Omental fat pad (tissue), 4 donors: ENCODE data around the gene AGMAT. TPM values are rescaled to one million over a fixed set of nuclear protein-coding genes. Genes with fewer than 3 reads are reported as not detected.

Experiments
- ATAC-seq: fragments of 150-250 bp; one replicate; pipeline ENCODE4 v1.9.1; 2016; ENCODE audit warnings: mild to moderate bottlenecking, moderate library complexity; ENCODE audit not compliant: low FRiP score
- DNase-seq: peaks from one replicate; pipeline ENCODE4 v3.0.0-alpha.2; 2019; ENCODE audit warnings: low spot score
- total RNA-seq, 4 donors: library from RNA; depleted of rRNA; stranded (reverse); fragments of >200 nt; gene quantifications; one replicate each; pipeline ENCODE4 v1.1.0, GENCODE V29; 2016
- TF ChIP-seq, protein P1 (sequence below), 3 donors: fragments of 450-650 bp; IDR thresholded peaks; one replicate each; pipeline ENCODE4 v1.5.1; 2016 to 2017; ENCODE audit warnings: antibody characterized with exemption in 3 of 3, mild to moderate bottlenecking in 3 of 3, moderate library complexity in 2 of 3

AGMAT gene
- total RNA-seq, 4 donors from 2014 or later = 0.24 to 0.65 (median 0.44) TPM; not detected in 1

DNA sequence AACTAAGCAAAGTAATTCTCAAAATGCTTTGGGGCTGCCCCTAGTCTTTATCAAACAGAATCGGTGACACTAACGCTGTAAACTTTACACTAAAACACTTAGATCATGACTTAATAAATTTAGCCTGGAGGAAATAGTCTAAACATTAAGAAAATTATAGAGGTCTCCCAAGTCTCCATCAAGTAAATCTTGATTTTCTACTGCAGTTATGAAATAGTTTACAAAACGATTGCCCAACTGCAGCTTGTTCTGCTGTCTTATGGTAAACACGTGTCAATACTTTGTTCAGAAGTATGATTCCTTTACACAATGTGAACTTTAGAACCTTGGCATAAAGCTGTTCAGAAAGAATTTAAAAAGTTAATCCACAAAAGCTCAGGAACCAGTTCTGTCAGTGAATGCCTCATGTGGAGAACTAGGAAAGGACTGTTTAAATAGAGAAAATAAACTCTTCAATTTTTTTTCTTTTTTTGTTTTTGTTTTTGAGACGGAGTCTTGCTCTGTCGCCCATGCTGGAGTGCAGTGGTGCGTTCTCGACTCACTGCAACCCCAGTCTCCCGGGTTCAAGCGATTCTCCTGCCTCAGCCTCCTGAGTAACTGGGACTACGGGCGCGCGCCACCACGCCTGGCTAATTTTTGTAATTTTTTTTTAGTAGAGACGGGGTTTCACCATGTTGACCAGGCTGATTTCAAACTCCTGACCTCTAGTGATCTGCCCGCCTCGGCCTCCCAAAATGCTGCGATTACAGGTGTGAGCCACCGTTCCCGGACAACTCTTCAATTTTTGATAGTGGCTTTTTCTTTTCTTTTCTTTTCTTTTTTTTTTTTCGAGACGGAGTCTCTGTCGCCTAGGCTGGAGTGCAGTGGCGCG is 34.0 kb upstream of the AGMAT start:
- ATAC-seq (no peak), DNase-seq (no peak)

DNA sequence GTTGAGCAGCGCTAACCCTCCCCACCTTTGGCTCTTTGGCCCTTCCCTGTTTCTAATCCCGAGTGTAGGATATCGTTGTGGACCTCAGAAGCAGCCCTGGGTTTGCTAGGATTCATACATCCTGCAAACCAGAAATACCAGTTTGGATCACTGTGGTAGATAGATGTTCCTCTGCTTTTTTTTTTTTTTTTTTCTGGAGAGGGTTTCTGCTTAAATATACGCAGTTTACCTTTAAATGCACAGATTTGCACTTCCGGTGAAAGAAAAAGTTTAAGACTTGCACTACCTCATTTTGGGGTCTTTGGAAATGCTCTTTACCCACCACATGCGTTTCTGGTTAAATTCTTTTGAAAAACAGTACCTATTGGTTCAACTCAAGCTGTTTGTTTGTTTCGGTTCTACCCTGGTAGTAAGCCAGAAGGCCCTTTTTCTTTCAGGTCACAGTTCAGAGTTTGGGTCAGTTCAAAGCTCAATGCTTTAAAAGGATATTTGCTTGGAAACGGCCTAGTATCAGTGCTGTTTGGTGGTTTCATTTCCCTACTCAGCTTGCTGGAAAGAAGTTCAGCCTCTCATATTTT is 33.3 kb upstream of the AGMAT start:
- DNase-seq (no peak), ATAC-seq (no peak)
- TF ChIP-seq, protein P1, sequence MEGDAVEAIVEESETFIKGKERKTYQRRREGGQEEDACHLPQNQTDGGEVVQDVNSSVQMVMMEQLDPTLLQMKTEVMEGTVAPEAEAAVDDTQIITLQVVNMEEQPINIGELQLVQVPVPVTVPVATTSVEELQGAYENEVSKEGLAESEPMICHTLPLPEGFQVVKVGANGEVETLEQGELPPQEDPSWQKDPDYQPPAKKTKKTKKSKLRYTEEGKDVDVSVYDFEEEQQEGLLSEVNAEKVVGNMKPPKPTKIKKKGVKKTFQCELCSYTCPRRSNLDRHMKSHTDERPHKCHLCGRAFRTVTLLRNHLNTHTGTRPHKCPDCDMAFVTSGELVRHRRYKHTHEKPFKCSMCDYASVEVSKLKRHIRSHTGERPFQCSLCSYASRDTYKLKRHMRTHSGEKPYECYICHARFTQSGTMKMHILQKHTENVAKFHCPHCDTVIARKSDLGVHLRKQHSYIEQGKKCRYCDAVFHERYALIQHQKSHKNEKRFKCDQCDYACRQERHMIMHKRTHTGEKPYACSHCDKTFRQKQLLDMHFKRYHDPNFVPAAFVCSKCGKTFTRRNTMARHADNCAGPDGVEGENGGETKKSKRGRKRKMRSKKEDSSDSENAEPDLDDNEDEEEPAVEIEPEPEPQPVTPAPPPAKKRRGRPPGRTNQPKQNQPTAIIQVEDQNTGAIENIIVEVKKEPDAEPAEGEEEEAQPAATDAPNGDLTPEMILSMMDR (IDR thresholded peaks at IDR 0.05) = no peak

More for the DNA sequence above, 34.0 kb upstream of the AGMAT start:
- TF ChIP-seq, protein P1 (IDR thresholded peaks at IDR 0.05) = no peak

DNA sequence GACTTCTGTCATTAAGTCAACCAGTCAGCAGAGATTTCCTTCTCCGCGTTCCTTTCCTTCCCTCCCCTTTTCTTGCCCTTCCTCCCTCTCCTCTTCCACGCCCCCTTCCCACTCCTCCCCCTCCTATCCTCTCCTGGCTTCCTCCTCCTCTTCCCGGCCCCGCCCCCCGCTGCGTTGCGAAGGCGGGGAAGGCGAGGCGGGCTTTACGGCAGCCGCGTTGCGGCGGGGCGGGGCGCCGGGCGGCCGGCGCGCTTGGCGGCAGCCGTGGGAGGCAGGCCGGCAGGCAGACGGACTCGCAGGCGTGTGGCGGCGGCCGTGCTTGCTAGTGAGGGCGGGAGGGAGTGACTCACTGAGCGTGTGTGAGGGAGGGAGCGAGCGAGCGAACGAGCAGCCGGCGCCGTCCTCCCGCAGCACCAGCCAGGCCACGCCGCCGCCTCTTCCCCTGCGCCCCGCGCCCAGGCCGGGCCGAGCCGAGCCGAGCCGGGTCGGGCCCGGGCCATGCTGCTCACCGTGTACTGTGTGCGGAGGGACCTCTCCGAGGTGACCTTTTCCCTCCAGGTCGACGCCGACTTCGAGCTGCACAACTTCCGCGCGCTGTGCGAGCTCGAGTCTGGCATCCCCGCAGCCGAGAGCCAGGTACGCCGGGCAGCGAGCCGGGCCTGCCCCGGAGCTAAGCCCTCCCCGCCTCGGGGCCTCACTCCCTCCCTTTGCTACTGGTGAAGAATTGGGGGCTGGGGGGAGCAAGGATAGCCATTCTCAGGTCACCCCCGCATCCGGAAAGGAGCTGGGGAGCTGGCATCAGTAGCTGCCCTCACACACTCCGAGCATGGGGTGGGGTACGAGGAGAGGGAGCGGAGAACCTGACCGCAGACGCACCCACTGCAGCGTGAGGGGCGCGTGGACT is 32.6 kb upstream of the AGMAT start, which contains the start of gene DDI2:
TSS of gene DDI2 (plus strand) at position 286 of the 904 bp plus-strand sequence. CDS start at position 499, 213 bp downstream.
- TF ChIP-seq, protein P1 (IDR thresholded peaks at IDR 0.05) = no peak
- peak; percentile 97 for ATAC-seq

DNA sequence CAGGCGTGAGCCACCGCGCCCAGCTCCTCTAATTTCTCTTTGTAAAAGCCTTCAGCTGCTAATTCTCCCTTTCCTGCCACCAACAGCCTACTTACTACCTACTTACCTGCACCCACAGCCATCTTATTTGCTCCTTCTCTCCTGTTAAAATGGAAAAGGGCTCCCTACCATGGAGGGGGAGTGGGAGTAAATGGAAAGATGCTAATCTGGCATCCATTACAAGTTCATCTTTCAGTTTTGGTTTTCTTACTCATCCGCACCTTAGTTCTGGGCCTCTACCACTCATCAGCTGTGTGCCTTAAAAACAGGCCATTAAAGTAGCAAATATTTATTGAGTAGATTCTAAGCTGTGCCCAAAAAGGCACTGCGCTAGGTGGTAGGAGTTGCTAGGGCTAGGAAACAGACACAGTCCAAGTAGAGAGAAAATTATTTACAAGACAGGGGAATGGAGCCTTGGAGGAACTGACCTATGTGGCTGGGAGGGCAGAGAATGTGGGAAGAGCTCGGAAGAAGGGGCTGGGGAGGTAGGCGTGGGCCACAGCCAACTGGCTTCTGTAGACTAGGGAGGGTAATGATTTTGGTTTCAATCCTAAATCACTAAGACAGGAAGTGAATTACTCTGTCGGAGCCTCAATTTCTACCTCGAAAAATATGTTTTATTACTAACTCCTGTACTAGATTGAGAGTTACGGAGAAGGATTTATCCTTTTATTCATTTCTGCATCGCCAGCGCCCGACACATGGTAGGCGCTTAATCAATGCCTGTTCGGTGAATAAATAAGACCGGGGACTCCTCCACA is 31.7 kb upstream of the AGMAT start:
- ATAC-seq (peak; percentile 35), DNase-seq (no peak)
- TF ChIP-seq, protein P1 (IDR thresholded peaks at IDR 0.05) = no peak

More for the DNA sequence above, 32.6 kb upstream of the AGMAT start, which contains the start of gene DDI2:
- DNase-seq = peak; percentile 89

DNA sequence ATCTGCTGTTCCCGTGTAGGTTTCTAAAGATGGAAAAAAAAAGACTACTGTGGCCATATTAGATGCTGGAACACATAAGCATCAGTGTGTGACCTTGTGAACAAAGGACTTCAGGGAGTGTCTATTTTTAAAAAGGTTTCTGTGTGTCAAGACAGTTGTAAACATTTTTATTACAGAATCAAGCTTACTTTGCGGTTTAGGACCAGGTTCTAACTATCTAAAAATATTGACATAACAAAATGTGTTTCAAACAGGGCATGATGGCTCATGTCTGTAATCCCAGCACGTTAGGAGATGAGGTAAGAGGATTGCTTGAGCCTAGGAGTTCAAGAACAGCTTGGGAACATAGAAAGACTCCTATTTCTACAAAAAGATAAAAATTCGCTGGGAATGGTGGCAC is 25.3 kb upstream of the AGMAT start:
- no peak for DNase-seq
- TF ChIP-seq, protein P1 (IDR thresholded peaks at IDR 0.05) = no peak
- ATAC-seq = no peak

DNA sequence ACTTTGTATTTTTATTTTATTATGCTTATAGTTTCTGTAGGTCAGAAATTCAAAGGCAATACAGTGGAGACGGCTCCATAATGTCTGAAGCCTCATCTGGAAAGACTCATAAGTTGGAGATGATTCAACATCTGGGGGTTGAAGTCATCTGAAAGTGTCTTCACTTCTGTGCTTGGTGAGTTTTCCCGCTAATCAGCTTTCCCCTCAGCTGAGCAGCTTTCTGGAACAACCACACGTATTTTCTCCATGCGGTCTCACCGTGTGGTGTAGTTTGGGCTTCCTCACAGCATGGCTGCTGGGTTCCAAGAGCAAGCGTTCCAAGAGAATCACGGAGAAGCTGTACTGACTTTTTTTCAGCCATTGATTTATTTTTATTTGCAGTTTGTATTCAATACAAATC is 24.8 kb upstream of the AGMAT start:
- DNase-seq (no peak), ATAC-seq (no peak)
- TF ChIP-seq, protein P1 (IDR thresholded peaks at IDR 0.05) = no peak
